Upper lobe of left lung (tissue), 4 donors: Measurements from ENCODE around the gene HAPLN2.

Experiments used
- CTCF ChIP-seq, 6 experiments: fragments of 450-650 bp in 4 of 6; fragments of 200-600 bp in 2 of 6; sonication (generic) in 2 of 6; IDR thresholded peaks; one replicate each; pipeline ENCODE4 v1.5.1; 2016 to 2019; ENCODE audit warnings: antibody characterized with exemption in 6 of 6
- EP300 ChIP-seq, 4 donors: sonication (generic); formaldehyde crosslinking; IDR thresholded peaks; one replicate each; pipeline ENCODE4 v1.5.1; 2017; ENCODE audit warnings: antibody characterized with exemption in 4 of 4, control low read depth in 2 of 4
- POLR2A ChIP-seq, 4 donors: fragments of 450-650 bp; IDR thresholded peaks; one replicate each; pipeline ENCODE4 v1.5.1; 2016 to 2017; ENCODE audit warnings: antibody characterized with exemption in 4 of 4, mild to moderate bottlenecking in 2 of 4
- POLR2AphosphoS5 ChIP-seq, 2 donors: sonication (generic); formaldehyde crosslinking; IDR thresholded peaks; one replicate each; pipeline ENCODE4 v1.5.1; 2017; ENCODE audit warnings: antibody characterized with exemption in 2 of 2

GRCh38 chr1:156665539-156665938, 46.3 kb downstream of the HAPLN2 start:
- no peak for TF ChIP-seq CTCF (IDR thresholded peaks at IDR 0.05)
- TF ChIP-seq EP300 (IDR thresholded peaks at IDR 0.05): no peak
- TF ChIP-seq POLR2AphosphoS5 (IDR thresholded peaks at IDR 0.05): no peak
- no peak for TF ChIP-seq POLR2A (IDR thresholded peaks at IDR 0.05)
